NB4 (cell line): ENCODE data around the gene PDGFC.

ENCODE experiments used
- CTCF ChIP-seq: IDR thresholded peaks from one replicate; pipeline ENCODE4 v1.5.1; 2012; ENCODE audit warnings: low read depth, low read length
- MYC ChIP-seq: IDR thresholded peaks from 2 replicates; pipeline ENCODE4 v1.6.1; 2011; ENCODE audit warnings: low read depth, low read length

- no peak for TF ChIP-seq MYC
- no peak for TF ChIP-seq CTCF
Observed at GRCh38 chr4:156970501-156971164, 966 bp downstream of the PDGFC start.
